ENCODE measurements around the gene KRI1.
A peak's percentile ranks its signal among the peaks of the same experiment; 100 is the strongest.

Gene KRI1

DNA sequence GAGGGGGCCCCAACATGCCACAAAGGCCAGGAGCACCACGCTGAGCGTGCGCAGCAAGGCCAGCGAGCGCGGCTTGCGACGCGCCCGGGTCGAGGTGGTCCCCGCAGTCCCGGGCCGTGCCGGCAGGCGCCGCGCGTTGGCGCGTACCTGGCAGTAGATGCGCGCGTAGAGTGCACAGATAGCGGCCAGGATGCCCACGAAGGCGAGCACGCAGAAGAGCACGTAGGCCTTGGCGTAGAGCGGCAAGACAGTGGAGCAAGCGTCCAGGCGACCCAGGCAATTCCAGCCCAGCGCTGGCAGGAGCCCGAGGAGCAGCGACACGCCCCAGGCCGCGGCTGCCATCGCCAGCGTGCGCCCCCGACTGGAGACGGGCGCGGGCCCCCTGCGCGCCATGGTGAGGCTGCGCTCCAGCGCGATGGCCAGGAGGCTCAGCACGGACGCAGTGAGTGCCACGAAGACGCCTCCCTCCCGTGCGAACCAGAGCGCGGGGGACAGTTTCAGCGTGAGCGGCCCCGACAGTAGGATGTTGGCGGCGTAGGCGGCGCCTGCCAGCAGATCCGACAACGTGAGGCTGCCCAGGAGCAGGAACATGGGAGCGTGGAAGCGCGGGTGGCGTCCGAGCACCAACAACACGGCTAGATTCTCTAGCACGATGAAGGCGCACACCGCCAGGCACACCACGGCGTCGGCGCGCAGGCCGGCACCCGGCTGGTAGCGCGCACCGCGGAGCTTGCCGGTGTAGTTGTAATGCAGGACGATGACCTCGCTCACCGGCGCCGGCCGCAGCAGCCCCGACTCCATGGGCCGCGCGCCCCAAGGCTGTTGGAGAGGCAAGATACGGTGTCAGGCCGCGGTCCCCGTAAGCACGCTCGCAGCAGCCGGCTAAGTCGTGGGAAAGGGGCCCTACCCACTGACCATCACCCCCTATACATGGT lies 51.3 kb downstream of the KRI1 start:
- TF ChIP-seq, protein P1, sequence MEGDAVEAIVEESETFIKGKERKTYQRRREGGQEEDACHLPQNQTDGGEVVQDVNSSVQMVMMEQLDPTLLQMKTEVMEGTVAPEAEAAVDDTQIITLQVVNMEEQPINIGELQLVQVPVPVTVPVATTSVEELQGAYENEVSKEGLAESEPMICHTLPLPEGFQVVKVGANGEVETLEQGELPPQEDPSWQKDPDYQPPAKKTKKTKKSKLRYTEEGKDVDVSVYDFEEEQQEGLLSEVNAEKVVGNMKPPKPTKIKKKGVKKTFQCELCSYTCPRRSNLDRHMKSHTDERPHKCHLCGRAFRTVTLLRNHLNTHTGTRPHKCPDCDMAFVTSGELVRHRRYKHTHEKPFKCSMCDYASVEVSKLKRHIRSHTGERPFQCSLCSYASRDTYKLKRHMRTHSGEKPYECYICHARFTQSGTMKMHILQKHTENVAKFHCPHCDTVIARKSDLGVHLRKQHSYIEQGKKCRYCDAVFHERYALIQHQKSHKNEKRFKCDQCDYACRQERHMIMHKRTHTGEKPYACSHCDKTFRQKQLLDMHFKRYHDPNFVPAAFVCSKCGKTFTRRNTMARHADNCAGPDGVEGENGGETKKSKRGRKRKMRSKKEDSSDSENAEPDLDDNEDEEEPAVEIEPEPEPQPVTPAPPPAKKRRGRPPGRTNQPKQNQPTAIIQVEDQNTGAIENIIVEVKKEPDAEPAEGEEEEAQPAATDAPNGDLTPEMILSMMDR (IDR thresholded peaks at IDR 0.05; ENCODE audit: insufficient read depth, low read length, missing control alignments): no peak
- ChIA-PET POLR2A (no interaction called here), CTCF (no interaction called here)
- no peak for DNase-seq (ENCODE audit: low read depth, low spot score)
- H3K4me3 ChIP-seq (ENCODE audit: low read depth, low read length): peak overlapping the region; percentile 3; the same call in 1 of the 2 replicates

DNA sequence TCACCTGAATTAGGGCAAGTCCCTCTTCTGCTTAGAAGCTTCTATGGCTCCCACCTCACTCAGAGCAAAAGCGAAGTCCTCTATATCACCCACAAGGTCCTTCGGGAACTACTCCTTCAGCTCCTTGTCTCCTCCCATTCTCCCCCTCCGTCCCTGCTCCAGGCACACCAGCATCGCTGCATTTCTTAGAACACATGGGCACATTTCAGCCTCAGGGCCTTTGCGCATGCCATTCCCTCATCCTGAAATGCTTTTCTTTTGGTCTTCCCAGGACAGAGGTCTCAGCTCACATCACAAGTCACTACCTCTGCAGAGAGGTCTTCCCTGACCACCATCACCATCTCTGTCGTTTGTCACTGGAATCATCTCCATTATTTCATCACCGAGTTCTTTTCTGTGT lies 52.6 kb downstream of the KRI1 start:
- CTCF ChIA-PET: interaction anchor here (1.2 to 1.6 kb wide), 3 partner anchors 9 to 28 kb away, joined by 3 read pairs; no protein-coding TSS in a partner anchor
- TF ChIP-seq, protein P1 (IDR thresholded peaks at IDR 0.05; ENCODE audit: insufficient read depth, low read length, missing control alignments): no peak
- POLR2A ChIA-PET: no interaction called here
- H3K4me3 ChIP-seq (ENCODE audit: low read depth, low read length): no peak overlapping the region
- no peak for DNase-seq (ENCODE audit: low read depth, low spot score)

DNA sequence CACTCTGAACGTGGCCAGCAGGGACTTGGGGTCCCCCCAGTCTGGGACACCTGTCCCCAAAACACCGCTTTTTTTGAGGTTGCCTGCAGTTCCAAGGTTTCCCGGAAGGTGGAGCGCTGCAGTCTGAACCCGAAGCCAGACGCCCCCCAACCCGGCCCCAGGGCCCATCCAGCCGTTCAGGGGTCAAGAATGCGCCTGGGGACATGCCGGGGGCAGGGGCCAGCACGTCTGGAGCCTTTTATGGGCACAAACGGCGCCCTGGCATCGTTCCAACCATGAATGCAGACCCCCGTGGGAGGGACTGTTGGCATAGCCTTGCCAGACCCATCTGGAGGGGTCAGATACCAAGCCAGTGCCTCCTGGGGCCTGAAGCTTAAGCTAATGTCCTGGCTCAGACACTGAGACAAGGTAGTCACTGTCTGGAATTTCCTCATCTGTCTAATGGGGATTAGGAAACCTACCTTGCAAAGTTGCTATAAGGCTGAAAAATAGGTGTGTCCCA lies 55.5 kb downstream of the KRI1 start:
- POLR2A ChIA-PET: no interaction called here
- no peak overlapping the region for H3K4me3 ChIP-seq (ENCODE audit: low read depth, low read length)
- no peak for DNase-seq (ENCODE audit: low read depth, low spot score)
- CTCF ChIA-PET: interaction anchor here (0.8 to 2.0 kb wide), 14 partner anchors 9 to 189 kb away, joined by 3 to 8 read pairs (median 3); no protein-coding TSS in a partner anchor
- TF ChIP-seq, protein P1 (IDR thresholded peaks at IDR 0.05; ENCODE audit: insufficient read depth, low read length, missing control alignments): peak; percentile 56

DNA sequence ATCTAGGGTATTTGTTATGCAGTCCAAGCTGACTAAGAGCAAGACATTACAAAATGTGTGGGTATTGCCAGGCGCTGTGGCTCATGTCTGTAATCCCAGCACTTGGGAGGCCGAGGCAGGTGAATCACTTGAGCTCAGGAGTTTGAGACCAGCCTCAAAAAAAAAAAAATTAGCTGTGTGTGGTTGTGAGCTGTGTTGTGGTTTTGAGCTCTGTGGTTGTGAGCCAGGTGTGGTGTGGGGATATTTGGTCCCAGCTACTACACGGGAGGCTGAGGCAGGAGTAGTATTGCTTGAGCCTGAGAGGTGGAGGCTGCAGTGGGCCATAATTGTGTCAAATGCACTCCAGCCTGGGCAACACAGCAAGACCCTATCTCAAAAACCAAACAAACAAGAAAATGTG lies 57.1 kb downstream of the KRI1 start:
- TF ChIP-seq, protein P1 (IDR thresholded peaks at IDR 0.05; ENCODE audit: insufficient read depth, low read length, missing control alignments): no peak
- DNase-seq (ENCODE audit: low read depth, low spot score): no peak
- POLR2A ChIA-PET: no interaction called here
- no peak overlapping the region for H3K4me3 ChIP-seq (ENCODE audit: low read depth, low read length)
- CTCF ChIA-PET: interaction anchor here (1.0 to 2.4 kb wide), 9 partner anchors 8 to 73 kb away, joined by 3 to 13 read pairs (median 6); partner anchors contain the start of gene S1PR5

DNA sequence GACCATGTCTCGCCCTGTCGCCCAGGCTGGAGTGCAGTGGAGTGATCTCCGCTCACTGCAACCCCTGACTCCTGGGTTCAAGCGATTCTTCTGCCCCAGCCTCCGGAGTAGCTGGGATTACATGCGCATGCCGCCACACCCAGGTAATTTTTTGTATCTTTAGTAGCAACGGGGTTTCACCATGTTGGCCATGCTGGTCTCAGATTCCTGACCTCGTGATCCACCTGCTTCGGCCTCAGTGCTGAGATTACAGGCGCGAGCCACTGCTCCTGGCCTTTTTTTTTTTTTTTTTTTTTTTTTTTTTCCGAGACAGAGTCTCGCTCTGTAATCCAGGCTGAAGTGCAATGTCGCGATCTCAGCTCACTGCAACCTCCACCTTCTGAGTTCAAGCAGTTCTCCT lies 57.8 kb downstream of the KRI1 start:
- ChIA-PET POLR2A (no interaction called here), CTCF (interaction anchor here (1.0 to 2.4 kb wide), 7 partner anchors 10 to 74 kb away, joined by 3 to 13 read pairs (median 5); partner anchors contain the start of gene S1PR5)
- DNase-seq (ENCODE audit: low read depth, low spot score): no peak
- no peak overlapping the region for H3K4me3 ChIP-seq (ENCODE audit: low read depth, low read length)
- TF ChIP-seq, protein P1 (IDR thresholded peaks at IDR 0.05; ENCODE audit: insufficient read depth, low read length, missing control alignments): no peak

DNA sequence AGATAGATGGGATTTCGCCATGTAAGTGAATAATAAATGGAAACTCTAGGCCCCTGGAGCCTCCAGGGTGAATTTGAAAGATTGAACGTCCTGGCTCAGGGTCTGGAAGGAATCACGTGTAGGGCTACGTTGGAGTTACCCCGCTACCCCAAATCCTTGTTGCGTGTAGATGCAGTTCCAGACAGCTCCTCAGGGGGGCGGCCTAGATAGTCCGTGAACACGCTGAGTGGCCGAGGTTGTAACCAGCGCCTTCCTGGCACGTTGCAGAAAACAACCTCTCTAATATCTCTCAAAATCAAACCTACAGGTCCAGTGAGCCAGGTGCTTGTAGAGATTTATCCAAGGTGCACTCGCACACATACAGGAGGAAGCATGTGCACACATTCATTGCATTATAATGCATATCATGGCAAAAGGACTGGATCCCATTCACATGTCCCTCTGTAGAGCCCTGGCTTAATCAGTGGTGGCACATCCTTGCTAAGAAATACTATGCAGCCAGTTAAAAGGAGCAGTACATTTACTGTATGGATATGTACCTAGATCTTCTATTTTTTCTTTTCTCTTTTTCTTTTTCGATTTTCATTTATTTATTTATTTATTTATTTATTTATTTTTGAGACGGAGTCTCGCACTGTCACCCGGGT lies 60.1 kb downstream of the KRI1 start:
- TF ChIP-seq, protein P1 (IDR thresholded peaks at IDR 0.05; ENCODE audit: insufficient read depth, low read length, missing control alignments): peak; percentile 85
- CTCF ChIA-PET: interaction anchor here (0.6 to 2.3 kb wide), 16 partner anchors 10 to 330 kb away, joined by 3 to 14 read pairs (median 4); partner anchors contain the start of genes S1PR5 and TMED1
- no peak overlapping the region for H3K4me3 ChIP-seq (ENCODE audit: low read depth, low read length)
- POLR2A ChIA-PET: no interaction called here
- DNase-seq (ENCODE audit: low read depth, low spot score): no peak

All from AG04449 (cell line).